Measurements from ENCODE around the gene C2CD4B.

- TF ChIP-seq, protein P1, sequence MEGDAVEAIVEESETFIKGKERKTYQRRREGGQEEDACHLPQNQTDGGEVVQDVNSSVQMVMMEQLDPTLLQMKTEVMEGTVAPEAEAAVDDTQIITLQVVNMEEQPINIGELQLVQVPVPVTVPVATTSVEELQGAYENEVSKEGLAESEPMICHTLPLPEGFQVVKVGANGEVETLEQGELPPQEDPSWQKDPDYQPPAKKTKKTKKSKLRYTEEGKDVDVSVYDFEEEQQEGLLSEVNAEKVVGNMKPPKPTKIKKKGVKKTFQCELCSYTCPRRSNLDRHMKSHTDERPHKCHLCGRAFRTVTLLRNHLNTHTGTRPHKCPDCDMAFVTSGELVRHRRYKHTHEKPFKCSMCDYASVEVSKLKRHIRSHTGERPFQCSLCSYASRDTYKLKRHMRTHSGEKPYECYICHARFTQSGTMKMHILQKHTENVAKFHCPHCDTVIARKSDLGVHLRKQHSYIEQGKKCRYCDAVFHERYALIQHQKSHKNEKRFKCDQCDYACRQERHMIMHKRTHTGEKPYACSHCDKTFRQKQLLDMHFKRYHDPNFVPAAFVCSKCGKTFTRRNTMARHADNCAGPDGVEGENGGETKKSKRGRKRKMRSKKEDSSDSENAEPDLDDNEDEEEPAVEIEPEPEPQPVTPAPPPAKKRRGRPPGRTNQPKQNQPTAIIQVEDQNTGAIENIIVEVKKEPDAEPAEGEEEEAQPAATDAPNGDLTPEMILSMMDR (IDR thresholded peaks at IDR 0.05): no peak
- no peak for TF ChIP-seq POLR2A (IDR thresholded peaks at IDR 0.05)
These were observed 38.7 kb downstream of the C2CD4B start for GRCh38 chr15:62126364-62126763.

Data from thyroid gland (tissue), 4 donors.